HepG2 (cell line): ENCODE measurements around the gene CUL4A. TPM values are rescaled to one million over a fixed set of nuclear protein-coding genes. Genes with fewer than 3 reads are reported as not detected.

ENCODE experiments used
- ATAC-seq: fragments of 200-7000 bp; cut with Tn5 transposase; 3 replicates; pipeline ENCODE4 v1.9.1; 2020; ENCODE audit warnings: mild to moderate bottlenecking, moderate library complexity
- BruUV-seq: library from RNA; stranded (reverse); fragments of 400-500 nt; replicated peaks from 2 replicates; lab custom pipeline; 2021; lab: Mats Ljungman, UMichigan
- CTCF ChIA-PET: fragments of 300-600 bp; formaldehyde crosslinking; extraction: SDS; loops from one replicate; lab custom pipeline; 2021; ENCODE audit warnings: low total read pairs, inconsistent platforms, low intra/inter-chr PET ratio; lab: Yijun Ruan, JAX
- POLR2A ChIA-PET: fragments of 350-600 bp; sonication (Branson Sonifier 250); formaldehyde crosslinking; loops from one replicate; lab custom pipeline; 2020; ENCODE audit warnings: antibody characterized with exemption, inconsistent platforms; lab: Yijun Ruan, JAX
- DNase-seq: peaks from one replicate; pipeline ENCODE4 v3.0.0-alpha.2; 2015; ENCODE audit warnings: low spot score
- FAIRE-seq: peaks from 3 replicates; lab custom pipeline; 2011; peaks lifted over from hg19 to GRCh38; lab: Jason Lieb, UNC
- H2AFZ ChIP-seq: one replicate; pipeline ENCODE4 v1.6.1; 2011; ENCODE audit warnings: low read length, inconsistent platforms
- H3K27ac ChIP-seq: fragments of 300-600 bp; 3 replicates; pipeline ENCODE4 v1.8.0; 2011; ENCODE audit warnings: mixed run types, mild to moderate bottlenecking, mixed read lengths, low read length, inconsistent platforms; ENCODE audit not compliant: insufficient read depth; ENCODE audit errors: extremely low read length
- H3K27me3 ChIP-seq, 2 experiments: fragments of 200-600 bp in 1 of 2; 2 replicates in 1 of 2; 3 replicates in 1 of 2; pipeline versions ENCODE4 v1.6.0 to v1.8.0; 2011; ENCODE audit warnings: low read length in 2 of 2, mild to moderate bottlenecking in 2 of 2, moderate library complexity in 2 of 2, inconsistent platforms in 1 of 2; ENCODE audit not compliant: insufficient read depth in 2 of 2, control insufficient read depth in 1 of 2
- H3K36me3 ChIP-seq, 2 experiments: fragments of 200-600 bp in 1 of 2; replicated peaks in 1 of 2; 2 replicates in 1 of 2; 3 replicates in 1 of 2; pipeline versions ENCODE4 v1.5.1 to v1.8.0; 2011; ENCODE audit warnings: low read length in 2 of 2, inconsistent platforms in 1 of 2; ENCODE audit not compliant: insufficient read depth in 2 of 2, control insufficient read depth in 1 of 2
- H3K4me1 ChIP-seq: 2 replicates; pipeline ENCODE4 v1.5.1; 2012; ENCODE audit warnings: low read length, inconsistent platforms; ENCODE audit not compliant: insufficient read depth
- H3K4me2 ChIP-seq: 2 replicates; pipeline ENCODE4 v1.6.0; 2011; ENCODE audit warnings: low read depth, low read length, inconsistent platforms
- H3K4me3 ChIP-seq, 3 experiments: fragments of 200-600 bp in 1 of 3; sonication (generic), shearing (Covaris generic) in 1 of 3; replicated peaks in 1 of 3; 2 replicates each; pipeline ENCODE4 v1.5.1; 2011 to 2016; ENCODE audit warnings: low read length in 3 of 3, inconsistent platforms in 2 of 3, low read depth in 2 of 3, mild to moderate bottlenecking in 2 of 3, control low read depth in 1 of 3, mixed read lengths in 1 of 3; ENCODE audit not compliant: insufficient read depth in 1 of 3
- H3K79me2 ChIP-seq: one replicate; pipeline ENCODE4 v1.6.1; 2011; ENCODE audit warnings: low read length, inconsistent platforms; ENCODE audit not compliant: insufficient read depth
- H3K9ac ChIP-seq: 2 replicates; pipeline ENCODE4 v1.6.0; 2011; ENCODE audit warnings: mild to moderate bottlenecking, low read depth, low read length, inconsistent platforms; ENCODE audit not compliant: insufficient read depth
- H3K9me3 ChIP-seq: 2 replicates; pipeline ENCODE4 v1.5.1; 2012; ENCODE audit warnings: mild to moderate bottlenecking, low read length
- H4K20me1 ChIP-seq: 2 replicates; pipeline ENCODE4 v1.6.0; 2011; ENCODE audit warnings: inconsistent platforms, mild to moderate bottlenecking, low read length, moderate library complexity; ENCODE audit not compliant: insufficient read depth
- FOSL1 ChIP-seq: sonication (generic); formaldehyde crosslinking; IDR thresholded peaks from 2 replicates; pipeline ENCODE4 v1.9.0; 2021; ENCODE audit warnings: missing genetic modification reagents, borderline replicate concordance
- GABPB1 ChIP-seq: IDR thresholded peaks from 2 replicates; pipeline ENCODE4 v1.6.1; 2016; ENCODE audit warnings: mild to moderate bottlenecking, missing genetic modification reagents, moderate library complexity, missing compliant biosample characterization
- KLF15 ChIP-seq: sonication (generic); formaldehyde crosslinking; IDR thresholded peaks from 2 replicates; pipeline ENCODE4 v1.8.1; 2023; ENCODE audit warnings: borderline replicate concordance, mild to moderate bottlenecking, inconsistent platforms, missing genetic modification reagents, mixed read lengths
- RXRA ChIP-seq: sonication (generic); formaldehyde crosslinking; IDR thresholded peaks from 2 replicates; pipeline ENCODE4 v1.5.1; 2020; ENCODE audit warnings: missing genetic modification reagents
- SKIL ChIP-seq: sonication (generic); formaldehyde crosslinking; IDR thresholded peaks from 2 replicates; pipeline ENCODE4 v1.8.0; 2022; ENCODE audit warnings: missing genetic modification reagents, mild to moderate bottlenecking, moderate library complexity, borderline replicate concordance
- TFDP2 ChIP-seq: sonication (generic); formaldehyde crosslinking; IDR thresholded peaks from 2 replicates; pipeline ENCODE4 v1.4.0; 2020; ENCODE audit warnings: missing genetic modification reagents
- WGBS: methylation state at CpG from one replicate; pipeline ENCODE4 v1.1.6; 2017; ENCODE audit warnings: low lambda C conversion rate; 5-methylcytosine and 5-hydroxymethylcytosine counted together
- in situ Hi-C: cut with HindIII; loops from 2 replicates; pipeline ENCODE4 v1.10.0; 2017; ENCODE audit warnings: low pct_unique_long_range_greater_than_20kb; ENCODE audit not compliant: extremely low pct_ligation_motif_present
- intact Hi-C: fragments of 100-400 bp; cut with micrococcal nuclease; formaldehyde crosslinking; loops from one replicate; pipeline ENCODE4 v1.10.0; 2022; ENCODE audit not compliant: unreplicated experiment
- polyA plus RNA-seq, 8 experiments: library from polyadenylated mRNA; depleted of rRNA in 3 of 8; stranded (reverse) in 7 of 8; unstranded in 1 of 8; fragments of >200 nt; fragmentation: Illumina TruSeq in 4 of 8; extraction: Trizol in 4 of 8; gene quantifications; 2 replicates each; pipeline versions ENCODE4 v1.2.1 to v1.2.3, GENCODE V29; 2011 to 2016; ENCODE audit warnings: low read depth in 4 of 8, missing spikeins in 1 of 8, mixed read lengths in 1 of 8; ENCODE audit not compliant: insufficient read depth in 1 of 8
- total RNA-seq, 5 experiments: library from RNA; depleted of rRNA; stranded (reverse); fragments of >200 nt; fragmentation: Illumina TruSeq; extraction: Trizol; gene quantifications; 2 replicates each; pipeline ENCODE4 v1.2.3, GENCODE V29; 2016; ENCODE audit warnings: low read depth in 1 of 5
- TF ChIP-seq, protein P1 (sequence below): sonication (generic); formaldehyde crosslinking; IDR thresholded peaks from 2 replicates; pipeline ENCODE4 v1.4.0; 2020; ENCODE audit warnings: missing genetic modification reagents
- TF ChIP-seq, protein P2 (sequence below): sonication (generic); formaldehyde crosslinking; IDR thresholded peaks from 2 replicates; pipeline ENCODE4 v1.5.0; 2020; ENCODE audit warnings: mild to moderate bottlenecking, missing genetic modification reagents, borderline replicate concordance
- TF ChIP-seq, protein P3 (sequence below): sonication (generic); formaldehyde crosslinking; IDR thresholded peaks from 2 replicates; pipeline ENCODE4 v1.8.1; 2022; ENCODE audit warnings: low read depth, mild to moderate bottlenecking, missing genetic modification reagents

Gene CUL4A
- total and polyA plus RNA-seq, 2 of the 13 experiments (the other 11 are each of a cell fraction or from before 2014, with no cell fraction given) = 51.2 to 75.3 TPM

DNA sequence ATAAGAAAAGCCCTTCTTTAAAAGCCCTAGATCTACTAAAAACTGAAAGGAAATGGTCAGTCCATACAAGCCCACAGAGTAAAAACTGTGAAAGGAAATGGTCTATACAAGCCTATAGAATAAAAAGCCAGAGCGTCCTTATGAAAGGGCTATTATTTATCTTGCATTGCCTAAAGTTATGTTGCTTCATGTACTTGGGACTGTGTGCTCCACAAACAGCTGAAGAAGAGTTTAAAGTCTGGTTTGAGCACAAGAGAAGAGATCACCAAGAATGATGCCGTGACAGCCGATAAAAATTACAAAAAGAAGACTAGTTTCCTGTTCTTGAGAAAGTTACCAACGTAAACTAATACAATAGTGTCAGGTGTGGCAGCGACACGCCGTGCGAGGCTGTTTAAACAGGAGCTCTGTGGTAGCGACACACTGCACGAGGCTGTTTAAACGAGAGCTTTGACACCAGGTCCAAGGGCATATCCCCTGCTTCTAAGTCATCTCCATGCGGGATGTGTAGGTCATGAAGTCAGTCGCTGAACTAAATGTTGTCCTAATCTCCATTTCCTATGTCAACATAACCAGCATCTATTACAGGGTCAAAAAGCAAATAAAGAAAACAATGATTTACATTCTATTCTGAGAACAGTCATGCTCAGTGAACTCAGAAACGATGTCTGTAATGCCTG, 25.8 kb upstream of the CUL4A start:
- Histone ChIP-seq H4K20me1 (no peaks in the 10 kb centered on the region; the same call in 1 of the 2 replicates), H3K4me2 (peak overlapping the region; percentile 57), H3K9ac (peak overlapping the region; percentile 50), H3K27me3 (no peaks in the 10 kb centered on the region), H3K4me3 (peak overlapping the region in 1 of 3 experiments; percentile 39; a peak in 2 of 6 replicates), H3K27ac (peak overlapping the region; percentile 87), H3K4me1 (peaks cover 30% of the 10 kb centered on the region), H3K79me2 (peaks cover 4% of the 10 kb centered on the region), H3K36me3 (peaks cover 31 to 64% of the 10 kb centered on the region in 2 experiments), H2AFZ (no peak overlapping the region), H3K9me3 (no peaks in the 10 kb centered on the region)
- CTCF ChIA-PET = no interaction called here
- peak; percentile 96 for ATAC-seq
- WGBS = 2% methylated on average over 14 of the region's 14 CpGs
- DNase-seq = peak; percentile 85
- intact Hi-C loops = loop anchor here (5.0 kb wide), 1 partner anchor 61 kb away; the partner anchor contains the start of gene F10
- TSS peak; percentile 39 for BruUV-seq
- POLR2A ChIA-PET = interaction anchor here (0.7 to 2.4 kb wide), 12 partner anchors 10 to 61 kb away, joined by 3 to 16 read pairs (median 4); partner anchors contain the start of genes CUL4A, F10, PCID2 and PROZ
- in situ Hi-C loops = no loop called here
- peak; percentile 93 for FAIRE-seq
- TF ChIP-seq RXRA (CRISPR knock-in tag) = peak; percentile 49; the same call in 1 of the 2 replicates
- TF ChIP-seq TFDP2 (CRISPR knock-in tag) = peak; percentile 46; the same call in 1 of the 2 replicates
- TF ChIP-seq KLF15 (CRISPR knock-in tag) = no peak
- 0 out of 2 replicates have a peak, but pooled peaks have one; percentile 51 for TF ChIP-seq SKIL
- TF ChIP-seq, protein P1, sequence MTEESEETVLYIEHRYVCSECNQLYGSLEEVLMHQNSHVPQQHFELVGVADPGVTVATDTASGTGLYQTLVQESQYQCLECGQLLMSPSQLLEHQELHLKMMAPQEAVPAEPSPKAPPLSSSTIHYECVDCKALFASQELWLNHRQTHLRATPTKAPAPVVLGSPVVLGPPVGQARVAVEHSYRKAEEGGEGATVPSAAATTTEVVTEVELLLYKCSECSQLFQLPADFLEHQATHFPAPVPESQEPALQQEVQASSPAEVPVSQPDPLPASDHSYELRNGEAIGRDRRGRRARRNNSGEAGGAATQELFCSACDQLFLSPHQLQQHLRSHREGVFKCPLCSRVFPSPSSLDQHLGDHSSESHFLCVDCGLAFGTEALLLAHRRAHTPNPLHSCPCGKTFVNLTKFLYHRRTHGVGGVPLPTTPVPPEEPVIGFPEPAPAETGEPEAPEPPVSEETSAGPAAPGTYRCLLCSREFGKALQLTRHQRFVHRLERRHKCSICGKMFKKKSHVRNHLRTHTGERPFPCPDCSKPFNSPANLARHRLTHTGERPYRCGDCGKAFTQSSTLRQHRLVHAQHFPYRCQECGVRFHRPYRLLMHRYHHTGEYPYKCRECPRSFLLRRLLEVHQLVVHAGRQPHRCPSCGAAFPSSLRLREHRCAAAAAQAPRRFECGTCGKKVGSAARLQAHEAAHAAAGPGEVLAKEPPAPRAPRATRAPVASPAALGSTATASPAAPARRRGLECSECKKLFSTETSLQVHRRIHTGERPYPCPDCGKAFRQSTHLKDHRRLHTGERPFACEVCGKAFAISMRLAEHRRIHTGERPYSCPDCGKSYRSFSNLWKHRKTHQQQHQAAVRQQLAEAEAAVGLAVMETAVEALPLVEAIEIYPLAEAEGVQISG (CRISPR knock-in tag) = peak; percentile 38; the same call in 1 of the 2 replicates
- TF ChIP-seq, protein P2, sequence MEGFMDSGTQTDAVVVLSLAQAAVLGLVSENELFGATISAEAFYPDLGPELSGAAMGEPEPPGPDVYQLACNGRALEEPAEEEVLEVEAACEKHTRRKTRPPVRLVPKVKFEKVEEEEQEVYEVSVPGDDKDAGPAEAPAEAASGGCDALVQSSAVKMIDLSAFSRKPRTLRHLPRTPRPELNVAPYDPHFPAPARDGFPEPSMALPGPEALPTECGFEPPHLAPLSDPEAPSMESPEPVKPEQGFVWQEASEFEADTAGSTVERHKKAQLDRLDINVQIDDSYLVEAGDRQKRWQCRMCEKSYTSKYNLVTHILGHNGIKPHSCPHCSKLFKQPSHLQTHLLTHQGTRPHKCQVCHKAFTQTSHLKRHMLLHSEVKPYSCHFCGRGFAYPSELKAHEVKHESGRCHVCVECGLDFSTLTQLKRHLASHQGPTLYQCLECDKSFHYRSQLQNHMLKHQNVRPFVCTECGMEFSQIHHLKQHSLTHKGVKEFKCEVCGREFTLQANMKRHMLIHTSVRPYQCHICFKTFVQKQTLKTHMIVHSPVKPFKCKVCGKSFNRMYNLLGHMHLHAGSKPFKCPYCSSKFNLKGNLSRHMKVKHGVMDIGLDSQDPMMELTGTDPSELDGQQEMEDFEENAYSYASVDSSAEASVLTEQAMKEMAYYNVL (CRISPR knock-in tag) = no peak
- TF ChIP-seq, protein P3, sequence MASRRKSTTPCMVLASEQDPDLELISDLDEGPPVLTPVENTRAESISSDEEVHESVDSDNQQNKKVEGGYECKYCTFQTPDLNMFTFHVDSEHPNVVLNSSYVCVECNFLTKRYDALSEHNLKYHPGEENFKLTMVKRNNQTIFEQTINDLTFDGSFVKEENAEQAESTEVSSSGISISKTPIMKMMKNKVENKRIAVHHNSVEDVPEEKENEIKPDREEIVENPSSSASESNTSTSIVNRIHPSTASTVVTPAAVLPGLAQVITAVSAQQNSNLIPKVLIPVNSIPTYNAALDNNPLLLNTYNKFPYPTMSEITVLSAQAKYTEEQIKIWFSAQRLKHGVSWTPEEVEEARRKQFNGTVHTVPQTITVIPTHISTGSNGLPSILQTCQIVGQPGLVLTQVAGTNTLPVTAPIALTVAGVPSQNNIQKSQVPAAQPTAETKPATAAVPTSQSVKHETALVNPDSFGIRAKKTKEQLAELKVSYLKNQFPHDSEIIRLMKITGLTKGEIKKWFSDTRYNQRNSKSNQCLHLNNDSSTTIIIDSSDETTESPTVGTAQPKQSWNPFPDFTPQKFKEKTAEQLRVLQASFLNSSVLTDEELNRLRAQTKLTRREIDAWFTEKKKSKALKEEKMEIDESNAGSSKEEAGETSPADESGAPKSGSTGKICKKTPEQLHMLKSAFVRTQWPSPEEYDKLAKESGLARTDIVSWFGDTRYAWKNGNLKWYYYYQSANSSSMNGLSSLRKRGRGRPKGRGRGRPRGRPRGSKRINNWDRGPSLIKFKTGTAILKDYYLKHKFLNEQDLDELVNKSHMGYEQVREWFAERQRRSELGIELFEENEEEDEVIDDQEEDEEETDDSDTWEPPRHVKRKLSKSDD (CRISPR knock-in tag) = peak; percentile 72; the same call in 1 of the 2 replicates
- TF ChIP-seq FOSL1 (CRISPR knock-in tag) = no peak
- peak; percentile 25; the same call in 1 of the 2 replicates for TF ChIP-seq GABPB1
